ENCODE results near the gene CHAT. TPM values are rescaled to one million over a fixed set of nuclear protein-coding genes. Genes with fewer than 3 reads are reported as not detected.

Gene CHAT
- total and polyA plus RNA-seq, 3 experiments from 2014 or later, result not detected

GRCh38 chr10:49661140-49661856 lies 47.5 kb downstream of the CHAT start:
- H3K4me3 Mint-ChIP-seq, result no peak overlapping the region
- no peaks in the 10 kb centered on the region for H3K4me1 ChIP-seq (ENCODE audit: insufficient read depth, low read length)
- H3K9me3 ChIP-seq (ENCODE audit: low read length), result no peaks in the 10 kb centered on the region
- no peaks in the 10 kb centered on the region for H3K36me3 Mint-ChIP-seq
- no peak overlapping the region for H3K27ac Mint-ChIP-seq
- H3K27me3 Mint-ChIP-seq, result peaks cover 4 to 12% of the 10 kb centered on the region in 2 donors
- no peaks in the 10 kb centered on the region for H3K4me1 Mint-ChIP-seq
- H3K36me3 ChIP-seq (ENCODE audit: insufficient read depth, low read length), result no peaks in the 10 kb centered on the region
- H3K27me3 ChIP-seq (ENCODE audit: insufficient read depth, low read length, poor library complexity, severe bottlenecking), result no peaks in the 10 kb centered on the region
- ChIA-PET CTCF (no interaction called here), POLR2A (no interaction called here)
- peaks cover 13 to 19% (median 16%) of the 10 kb centered on the region in 5 donors for H3K9me3 Mint-ChIP-seq
- no peak overlapping the region for H3K4me3 ChIP-seq (ENCODE audit: low read length)
- DNase-seq, result no peak
- H3K27ac ChIP-seq (ENCODE audit: low read depth, low read length), result no peak overlapping the region

GRCh38 chr10:49662169-49662830 lies 48.5 kb downstream of the CHAT start:
- CTCF ChIA-PET, result no interaction called here
- Histone ChIP-seq H3K9me3 (ENCODE audit: low read length) (no peaks in the 10 kb centered on the region), H3K27me3 (ENCODE audit: insufficient read depth, low read length, poor library complexity, severe bottlenecking) (no peaks in the 10 kb centered on the region), H3K4me1 (ENCODE audit: insufficient read depth, low read length) (no peaks in the 10 kb centered on the region), H3K27ac (ENCODE audit: low read depth, low read length) (no peak overlapping the region), H3K36me3 (ENCODE audit: insufficient read depth, low read length) (no peaks in the 10 kb centered on the region), H3K4me3 (ENCODE audit: low read length) (no peak overlapping the region)
- no peak for DNase-seq
- Mint-ChIP-seq H3K27me3 (peaks cover 7 to 10% of the 10 kb centered on the region in 2 donors), H3K36me3 (no peaks in the 10 kb centered on the region), H3K27ac (no peak overlapping the region), H3K4me3 (no peak overlapping the region), H3K9me3 (peaks cover 13 to 18% (median 14%) of the 10 kb centered on the region in 5 donors), H3K4me1 (no peaks in the 10 kb centered on the region)
- POLR2A ChIA-PET, result no interaction called here

GRCh38 chr10:49663596-49663995 lies 49.8 kb downstream of the CHAT start:
- POLR2A ChIA-PET, result no interaction called here
- Mint-ChIP-seq H3K4me1 (no peaks in the 10 kb centered on the region), H3K4me3 (no peak overlapping the region), H3K9me3 (peaks cover 11 to 16% (median 14%) of the 10 kb centered on the region in 5 donors), H3K27ac (no peak overlapping the region), H3K27me3 (peaks cover 7 to 10% of the 10 kb centered on the region in 2 donors), H3K36me3 (no peaks in the 10 kb centered on the region)
- Histone ChIP-seq H3K4me1 (ENCODE audit: insufficient read depth, low read length) (no peaks in the 10 kb centered on the region), H3K36me3 (ENCODE audit: insufficient read depth, low read length) (no peaks in the 10 kb centered on the region), H3K9me3 (ENCODE audit: low read length) (no peaks in the 10 kb centered on the region), H3K27me3 (ENCODE audit: insufficient read depth, low read length, poor library complexity, severe bottlenecking) (no peaks in the 10 kb centered on the region), H3K4me3 (ENCODE audit: low read length) (no peak overlapping the region), H3K27ac (ENCODE audit: low read depth, low read length) (no peak overlapping the region)
- DNase-seq, result no peak
- CTCF ChIA-PET, result no interaction called here

GRCh38 chr10:49664006-49664841 lies 50.4 kb downstream of the CHAT start:
- Mint-ChIP-seq H3K27me3 (peaks cover 7% of the 10 kb centered on the region in 2 donors), H3K36me3 (no peaks in the 10 kb centered on the region), H3K4me1 (no peaks in the 10 kb centered on the region), H3K27ac (no peak overlapping the region), H3K9me3 (peaks cover 5 to 10% (median 8%) of the 10 kb centered on the region in 5 donors), H3K4me3 (no peak overlapping the region)
- POLR2A ChIA-PET, result no interaction called here
- no peaks in the 10 kb centered on the region for H3K36me3 ChIP-seq (ENCODE audit: insufficient read depth, low read length)
- no peaks in the 10 kb centered on the region for H3K27me3 ChIP-seq (ENCODE audit: insufficient read depth, low read length, poor library complexity, severe bottlenecking)
- CTCF ChIA-PET, result no interaction called here
- H3K4me3 ChIP-seq (ENCODE audit: low read length), result no peak overlapping the region
- H3K4me1 ChIP-seq (ENCODE audit: insufficient read depth, low read length), result no peaks in the 10 kb centered on the region
- no peaks in the 10 kb centered on the region for H3K9me3 ChIP-seq (ENCODE audit: low read length)
- no peak overlapping the region for H3K27ac ChIP-seq (ENCODE audit: low read depth, low read length)
- no peak for DNase-seq

- no peak overlapping the region for H3K4me3 ChIP-seq (ENCODE audit: low read length)
- ChIA-PET CTCF (no interaction called here), POLR2A (no interaction called here)
- no peak for DNase-seq
- Mint-ChIP-seq H3K27me3 (peaks cover 7 to 10% of the 10 kb centered on the region in 2 donors), H3K27ac (no peak overlapping the region), H3K4me1 (no peaks in the 10 kb centered on the region), H3K36me3 (no peaks in the 10 kb centered on the region), H3K4me3 (no peak overlapping the region), H3K9me3 (peaks cover 1 to 7% (median 4%) of the 10 kb centered on the region in 5 donors)
- H3K36me3 ChIP-seq (ENCODE audit: insufficient read depth, low read length), result no peaks in the 10 kb centered on the region
- no peaks in the 10 kb centered on the region for H3K27me3 ChIP-seq (ENCODE audit: insufficient read depth, low read length, poor library complexity, severe bottlenecking)
- H3K4me1 ChIP-seq (ENCODE audit: insufficient read depth, low read length), result no peaks in the 10 kb centered on the region
- H3K27ac ChIP-seq (ENCODE audit: low read depth, low read length), result no peak overlapping the region
- no peaks in the 10 kb centered on the region for H3K9me3 ChIP-seq (ENCODE audit: low read length)
These were observed 51.1 kb downstream of the CHAT start for GRCh38 chr10:49664842-49665355.

GRCh38 chr10:49666054-49666615 lies 52.3 kb downstream of the CHAT start:
- Histone ChIP-seq H3K27ac (ENCODE audit: low read depth, low read length) (no peak overlapping the region), H3K4me3 (ENCODE audit: low read length) (no peak overlapping the region), H3K9me3 (ENCODE audit: low read length) (no peaks in the 10 kb centered on the region), H3K4me1 (ENCODE audit: insufficient read depth, low read length) (no peaks in the 10 kb centered on the region), H3K27me3 (ENCODE audit: insufficient read depth, low read length, poor library complexity, severe bottlenecking) (no peaks in the 10 kb centered on the region), H3K36me3 (ENCODE audit: insufficient read depth, low read length) (no peaks in the 10 kb centered on the region)
- Mint-ChIP-seq H3K4me1 (no peaks in the 10 kb centered on the region), H3K27me3 (peaks cover 7 to 22% of the 10 kb centered on the region in 2 donors), H3K27ac (no peak overlapping the region), H3K36me3 (no peaks in the 10 kb centered on the region), H3K9me3 (peaks cover 0 to 2% (median 0%) of the 10 kb centered on the region in 5 donors), H3K4me3 (no peak overlapping the region)
- no peak for DNase-seq
- POLR2A ChIA-PET, result no interaction called here
- CTCF ChIA-PET, result no interaction called here

- POLR2A ChIA-PET, result no interaction called here
- Histone ChIP-seq H3K27me3 (ENCODE audit: insufficient read depth, low read length, poor library complexity, severe bottlenecking) (no peaks in the 10 kb centered on the region), H3K9me3 (ENCODE audit: low read length) (no peaks in the 10 kb centered on the region), H3K36me3 (ENCODE audit: insufficient read depth, low read length) (no peaks in the 10 kb centered on the region), H3K27ac (ENCODE audit: low read depth, low read length) (no peak overlapping the region), H3K4me3 (ENCODE audit: low read length) (no peak overlapping the region), H3K4me1 (ENCODE audit: insufficient read depth, low read length) (no peaks in the 10 kb centered on the region)
- Mint-ChIP-seq H3K27ac (no peak overlapping the region), H3K27me3 (peaks cover 7 to 28% of the 10 kb centered on the region in 2 donors), H3K4me1 (no peaks in the 10 kb centered on the region), H3K36me3 (no peaks in the 10 kb centered on the region), H3K4me3 (no peak overlapping the region), H3K9me3 (peaks cover 0 to 3% (median 0%) of the 10 kb centered on the region in 5 donors)
- CTCF ChIA-PET, result no interaction called here
- DNase-seq, result no peak
These were observed 52.8 kb downstream of the CHAT start for GRCh38 chr10:49666685-49667084.

All from CD8-positive, alpha-beta memory T cell (primary cell).